Thyroid gland (tissue), 4 donors: ENCODE data around the gene DMGDH.

Experiments
- CTCF ChIP-seq, 6 experiments: fragments of 200-600 bp in 3 of 6; fragments of 450-650 bp in 3 of 6; sonication (generic) in 3 of 6; IDR thresholded peaks; one replicate each; pipeline ENCODE4 v1.5.1; 2016 to 2019; ENCODE audit warnings: antibody characterized with exemption in 6 of 6, mild to moderate bottlenecking in 2 of 6, inconsistent platforms in 1 of 6, moderate library complexity in 1 of 6
- POLR2A ChIP-seq, 2 donors: fragments of 450-650 bp; IDR thresholded peaks; one replicate each; pipeline ENCODE4 v1.6.1; 2017; ENCODE audit warnings: antibody characterized with exemption in 2 of 2, mild to moderate bottlenecking in 2 of 2, moderate library complexity in 1 of 2

GRCh38 chr5:79108792-79109191 lies 39.3 kb upstream of the DMGDH start:
- no peak for TF ChIP-seq POLR2A (IDR thresholded peaks at IDR 0.05)
- no peak for TF ChIP-seq CTCF (IDR thresholded peaks at IDR 0.05)
